Measurements from ENCODE around the gene DLD. TPM values are rescaled to one million over a fixed set of nuclear protein-coding genes. Genes with fewer than 3 reads are reported as not detected.
"Not testable (repeated sequence)": the region's sequence is repeated elsewhere in the genome, so short reads cannot be mapped to it uniquely, and the experiment has no call there.

DLD gene
- total RNA-seq, 1 donor = 63.9 TPM

DNA sequence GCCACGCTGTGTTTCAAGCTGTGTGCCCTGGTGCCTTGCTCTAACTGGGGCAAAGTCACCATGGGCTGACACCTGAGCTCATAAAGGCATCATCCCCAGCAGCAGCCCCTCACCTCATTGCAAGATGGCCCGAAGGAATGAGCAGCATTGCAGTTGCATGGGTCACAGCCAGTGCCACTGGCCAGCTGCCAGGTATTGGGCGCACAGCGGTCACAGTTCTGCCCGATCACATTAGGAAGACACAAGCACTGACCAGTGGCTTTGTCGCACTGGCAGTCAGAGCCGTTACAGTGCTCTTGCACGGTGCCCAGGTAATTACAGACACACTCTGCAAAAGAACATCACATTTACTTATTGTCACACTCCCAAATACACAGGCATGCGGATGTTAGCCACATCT, 60.9 kb downstream of the DLD start:
- no peak overlapping the region for H3K4me3 ChIP-seq (ENCODE audit: low read depth, low read length)
- no peak for TF ChIP-seq CTCF (IDR thresholded peaks at IDR 0.05; ENCODE audit: insufficient read depth, low read depth, low read length)
- DNase-seq (ENCODE audit: low read depth) = no peak

- TF ChIP-seq CTCF (IDR thresholded peaks at IDR 0.05; ENCODE audit: insufficient read depth, low read depth, low read length) = no peak
- DNase-seq (ENCODE audit: low read depth) = no peak
- H3K4me3 ChIP-seq (ENCODE audit: low read depth, low read length) = no peak overlapping the region
Observed at GRCh38 chr7:107953265-107953923, 62.4 kb downstream of the DLD start.

- TF ChIP-seq CTCF (IDR thresholded peaks at IDR 0.05; ENCODE audit: insufficient read depth, low read depth, low read length) = no peak
- DNase-seq (ENCODE audit: low read depth) = peak; percentile 74
- H3K4me3 ChIP-seq (ENCODE audit: low read depth, low read length) = no peak overlapping the region
Observed at GRCh38 chr7:107953924-107954303, 62.9 kb downstream of the DLD start.

GRCh38 chr7:107955394-107955793, 64.4 kb downstream of the DLD start:
- no peak for DNase-seq (ENCODE audit: low read depth)
- H3K4me3 ChIP-seq (ENCODE audit: low read depth, low read length) = no peak overlapping the region
- TF ChIP-seq CTCF (IDR thresholded peaks at IDR 0.05; ENCODE audit: insufficient read depth, low read depth, low read length) = no peak

DNA sequence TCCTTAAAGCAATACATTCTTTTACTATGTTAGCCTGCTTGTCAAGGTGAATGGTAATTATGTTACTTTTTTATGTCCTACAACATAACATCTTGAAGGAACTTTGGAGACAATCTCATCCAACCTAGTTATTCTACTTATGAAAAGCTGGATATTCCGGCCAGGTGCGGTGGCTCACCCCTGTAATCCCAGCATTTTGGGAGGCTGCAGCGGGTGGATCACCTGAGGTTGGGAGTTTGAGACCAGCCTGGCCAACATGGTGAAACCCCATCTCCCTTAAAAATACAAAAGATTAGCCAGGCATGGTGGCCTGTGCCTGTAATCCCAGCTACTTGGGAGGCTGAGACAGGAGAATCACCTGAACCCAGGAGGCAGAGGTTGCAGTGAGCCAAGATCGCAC, 66.0 kb downstream of the DLD start:
- DNase-seq (ENCODE audit: low read depth); H3K4me3 ChIP-seq (ENCODE audit: low read depth, low read length): not testable (repeated sequence)

DNA sequence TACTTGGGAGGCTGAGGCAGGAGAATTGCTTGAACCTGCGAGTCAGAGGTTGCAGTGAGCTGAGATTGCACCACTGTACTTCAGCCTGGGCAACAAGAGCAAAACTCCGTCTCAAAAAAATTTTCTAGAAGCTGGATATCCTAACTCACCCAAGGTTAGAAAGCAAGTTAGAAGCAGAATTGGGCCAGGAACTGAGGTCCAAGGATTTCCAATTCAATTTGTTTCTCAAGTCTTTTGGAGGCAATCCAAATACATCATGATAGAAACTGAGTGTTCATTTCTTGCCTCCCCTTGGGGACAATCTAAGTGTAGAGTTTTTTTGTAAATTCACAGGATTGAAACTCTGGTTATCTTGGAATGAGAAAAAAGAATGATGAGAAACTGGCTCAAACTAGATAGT, 66.5 kb downstream of the DLD start:
- TF ChIP-seq CTCF (IDR thresholded peaks at IDR 0.05; ENCODE audit: insufficient read depth, low read depth, low read length) = no peak
- no peak overlapping the region for H3K4me3 ChIP-seq (ENCODE audit: low read depth, low read length)
- no peak for DNase-seq (ENCODE audit: low read depth)

GRCh38 chr7:107958764-107959526, 68.0 kb downstream of the DLD start:
- peak; percentile 96 for DNase-seq (ENCODE audit: low read depth)
- no peak overlapping the region for H3K4me3 ChIP-seq (ENCODE audit: low read depth, low read length)
- no peak for TF ChIP-seq CTCF (IDR thresholded peaks at IDR 0.05; ENCODE audit: insufficient read depth, low read depth, low read length)
